HepG2 (cell line): ENCODE measurements around the gene DHX32. TPM values are rescaled to one million over a fixed set of nuclear protein-coding genes. Genes with fewer than 3 reads are reported as not detected.

Source experiments
- CBX5 ChIP-seq: sonication (generic); formaldehyde crosslinking; IDR thresholded peaks from 2 replicates; pipeline ENCODE4 v1.4.0; 2020; ENCODE audit warnings: missing genetic modification reagents, borderline replicate concordance
- HNF1B ChIP-seq: sonication (generic); formaldehyde crosslinking; IDR thresholded peaks from 2 replicates; pipeline ENCODE4 v1.5.1; 2020; ENCODE audit warnings: mild to moderate bottlenecking, moderate library complexity, missing genetic modification reagents
- MIER3 ChIP-seq: IDR thresholded peaks from 2 replicates; pipeline ENCODE4 v1.6.1; 2016; ENCODE audit warnings: missing compliant biosample characterization, borderline replicate concordance
- NR1H2 ChIP-seq: sonication (generic); formaldehyde crosslinking; IDR thresholded peaks from 2 replicates; pipeline ENCODE4 v1.8.1; 2022; ENCODE audit warnings: low read depth, missing genetic modification reagents, borderline replicate concordance
- PCBP1 ChIP-seq: fragments of 200-400 bp; formaldehyde crosslinking; IDR thresholded peaks from 2 replicates; pipeline ENCODE4 v1.6.1; 2017; ENCODE audit warnings: mild to moderate bottlenecking, low read depth, low read length, borderline replicate concordance
- SP4 ChIP-seq: sonication (generic); formaldehyde crosslinking; IDR thresholded peaks from 2 replicates; pipeline ENCODE4 v1.8.1; 2023; ENCODE audit warnings: mild to moderate bottlenecking, missing genetic modification reagents
- ZBTB10 ChIP-seq: sonication (generic); formaldehyde crosslinking; IDR thresholded peaks from 2 replicates; pipeline ENCODE4 v1.4.0; 2020; ENCODE audit warnings: missing genetic modification reagents, borderline replicate concordance
- ZFP91 ChIP-seq: sonication (generic); formaldehyde crosslinking; IDR thresholded peaks from 2 replicates; pipeline ENCODE4 v1.9.0; 2022; ENCODE audit warnings: missing genetic modification reagents, mild to moderate bottlenecking, borderline replicate concordance
- ZNF205 ChIP-seq: IDR thresholded peaks from 2 replicates; pipeline ENCODE4 v1.6.1; 2018; ENCODE audit warnings: missing biosample characterization, missing genetic modification reagents
- ZNF260 ChIP-seq: sonication (generic); formaldehyde crosslinking; IDR thresholded peaks from 2 replicates; pipeline ENCODE4 v1.4.0; 2020; ENCODE audit warnings: missing genetic modification reagents, low read depth, mild to moderate bottlenecking, borderline replicate concordance
- ZNF274 ChIP-seq: sonication (generic); formaldehyde crosslinking; IDR thresholded peaks from 2 replicates; pipeline ENCODE4 v1.5.1; 2020; ENCODE audit warnings: mild to moderate bottlenecking, missing genetic modification reagents
- ZNF543 ChIP-seq: sonication (generic); formaldehyde crosslinking; IDR thresholded peaks from 2 replicates; pipeline ENCODE4 v1.4.0; 2020; ENCODE audit warnings: mild to moderate bottlenecking, missing genetic modification reagents
- ZNF790 ChIP-seq: sonication (generic); formaldehyde crosslinking; IDR thresholded peaks from 2 replicates; pipeline ENCODE4 v1.8.0; 2022; ENCODE audit warnings: missing genetic modification reagents, mild to moderate bottlenecking, borderline replicate concordance
- ZSCAN31 ChIP-seq: sonication (generic); formaldehyde crosslinking; IDR thresholded peaks from 2 replicates; pipeline ENCODE4 v1.5.0; 2020; ENCODE audit warnings: low read depth, mild to moderate bottlenecking, missing genetic modification reagents
- ZSCAN5A ChIP-seq: sonication (generic); formaldehyde crosslinking; IDR thresholded peaks from 2 replicates; pipeline ENCODE4 v1.8.0; 2022; ENCODE audit warnings: mild to moderate bottlenecking, missing genetic modification reagents, borderline replicate concordance
- polyA plus RNA-seq, 8 experiments: library from polyadenylated mRNA; depleted of rRNA in 3 of 8; stranded (reverse) in 7 of 8; unstranded in 1 of 8; fragments of >200 nt; fragmentation: Illumina TruSeq in 4 of 8; extraction: Trizol in 4 of 8; gene quantifications; 2 replicates each; pipeline versions ENCODE4 v1.2.1 to v1.2.3, GENCODE V29; 2011 to 2016; ENCODE audit warnings: low read depth in 4 of 8, missing spikeins in 1 of 8, mixed read lengths in 1 of 8; ENCODE audit not compliant: insufficient read depth in 1 of 8
- total RNA-seq, 5 experiments: library from RNA; depleted of rRNA; stranded (reverse); fragments of >200 nt; fragmentation: Illumina TruSeq; extraction: Trizol; gene quantifications; 2 replicates each; pipeline ENCODE4 v1.2.3, GENCODE V29; 2016; ENCODE audit warnings: low read depth in 1 of 5
- TF ChIP-seq, protein P1 (sequence below): IDR thresholded peaks from 2 replicates; pipeline ENCODE4 v1.6.1; 2012; ENCODE audit warnings: low read length, improper control_type of control experiment

The DHX32 gene
- total and polyA plus RNA-seq, 2 of the 13 experiments (the other 11 are each of a cell fraction or from before 2014, with no cell fraction given): 15.5 to 16.5 TPM

DNA sequence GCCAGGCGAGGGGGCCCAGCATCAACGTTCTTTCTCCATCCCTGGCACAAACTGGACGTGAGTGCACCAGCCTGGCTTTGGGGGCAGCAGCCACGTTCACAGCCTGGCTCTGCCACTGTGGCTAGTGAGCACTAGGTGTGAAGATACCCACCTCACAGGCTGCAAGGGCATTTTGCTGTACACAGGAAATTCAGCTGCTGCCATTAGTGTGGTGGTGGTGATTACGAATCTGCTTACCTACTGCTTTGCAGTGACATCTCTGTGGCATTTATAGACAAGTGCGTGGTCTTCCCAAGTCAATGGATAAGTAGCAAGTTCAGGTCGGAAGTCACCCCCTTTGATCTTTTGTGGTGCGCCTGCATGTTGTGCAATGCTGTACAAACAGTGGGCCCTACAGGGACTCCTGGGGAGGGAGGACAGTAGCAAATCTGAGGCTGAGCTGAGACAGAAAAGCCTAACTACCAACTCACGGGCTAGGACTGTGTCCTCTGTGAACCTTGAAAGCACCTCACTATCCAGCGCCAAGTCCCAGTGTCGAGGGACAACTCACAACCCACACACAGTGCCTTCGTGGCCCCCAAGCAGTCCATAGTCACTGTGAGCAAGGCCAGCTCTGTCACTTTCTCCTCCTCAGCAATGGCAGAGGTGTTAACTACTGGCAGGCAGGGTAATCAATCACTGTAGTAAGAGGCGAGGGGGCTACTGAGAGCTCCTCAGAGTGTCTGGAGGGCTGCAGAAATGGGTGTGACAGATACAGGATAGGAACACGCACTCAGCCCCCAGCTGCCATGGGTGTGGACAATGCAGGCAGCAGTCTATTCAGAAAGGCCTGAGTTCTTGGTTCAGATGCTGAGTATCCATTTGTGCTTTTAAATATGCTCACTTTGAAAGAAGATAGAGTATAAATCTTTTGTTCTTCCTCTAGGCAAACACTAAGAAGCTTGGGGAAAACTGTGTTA, 88.5 kb downstream of the DHX32 start (continued):
- TF ChIP-seq ZSCAN5A (peak; percentile 78; the same call in 1 of the 2 replicates), ZNF260 (CRISPR knock-in tag) (no peak), PCBP1 (no peak), ZBTB10 (CRISPR knock-in tag) (peak; percentile 78; the same call in 1 of the 2 replicates), ZFP91 (CRISPR knock-in tag) (peak; percentile 91), ZNF205 (CRISPR knock-in tag) (peak; percentile 88), SP4 (CRISPR knock-in tag) (peak; percentile 78), MIER3 (CRISPR knock-in tag) (peak; percentile 76; the same call in 1 of the 2 replicates), HNF1B (CRISPR knock-in tag) (peak; percentile 87), NR1H2 (CRISPR knock-in tag) (no peak), ZNF790 (CRISPR knock-in tag) (no peak), ZNF543 (CRISPR knock-in tag) (peak; percentile 88), ZSCAN31 (CRISPR knock-in tag) (0 out of 2 replicates have a peak, but pooled peaks have one; percentile 43), CBX5 (CRISPR knock-in tag) (peak; percentile 86; the same call in 1 of the 2 replicates), ZNF274 (CRISPR knock-in tag) (no peak)
- TF ChIP-seq, protein P1, sequence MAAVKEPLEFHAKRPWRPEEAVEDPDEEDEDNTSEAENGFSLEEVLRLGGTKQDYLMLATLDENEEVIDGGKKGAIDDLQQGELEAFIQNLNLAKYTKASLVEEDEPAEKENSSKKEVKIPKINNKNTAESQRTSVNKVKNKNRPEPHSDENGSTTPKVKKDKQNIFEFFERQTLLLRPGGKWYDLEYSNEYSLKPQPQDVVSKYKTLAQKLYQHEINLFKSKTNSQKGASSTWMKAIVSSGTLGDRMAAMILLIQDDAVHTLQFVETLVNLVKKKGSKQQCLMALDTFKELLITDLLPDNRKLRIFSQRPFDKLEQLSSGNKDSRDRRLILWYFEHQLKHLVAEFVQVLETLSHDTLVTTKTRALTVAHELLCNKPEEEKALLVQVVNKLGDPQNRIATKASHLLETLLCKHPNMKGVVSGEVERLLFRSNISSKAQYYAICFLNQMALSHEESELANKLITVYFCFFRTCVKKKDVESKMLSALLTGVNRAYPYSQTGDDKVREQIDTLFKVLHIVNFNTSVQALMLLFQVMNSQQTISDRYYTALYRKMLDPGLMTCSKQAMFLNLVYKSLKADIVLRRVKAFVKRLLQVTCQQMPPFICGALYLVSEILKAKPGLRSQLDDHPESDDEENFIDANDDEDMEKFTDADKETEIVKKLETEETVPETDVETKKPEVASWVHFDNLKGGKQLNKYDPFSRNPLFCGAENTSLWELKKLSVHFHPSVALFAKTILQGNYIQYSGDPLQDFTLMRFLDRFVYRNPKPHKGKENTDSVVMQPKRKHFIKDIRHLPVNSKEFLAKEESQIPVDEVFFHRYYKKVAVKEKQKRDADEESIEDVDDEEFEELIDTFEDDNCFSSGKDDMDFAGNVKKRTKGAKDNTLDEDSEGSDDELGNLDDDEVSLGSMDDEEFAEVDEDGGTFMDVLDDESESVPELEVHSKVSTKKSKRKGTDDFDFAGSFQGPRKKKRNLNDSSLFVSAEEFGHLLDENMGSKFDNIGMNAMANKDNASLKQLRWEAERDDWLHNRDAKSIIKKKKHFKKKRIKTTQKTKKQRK: no peak
